CD4-positive, alpha-beta T cell treated with Interleukin-15 for 1 hour (primary cell): ENCODE measurements around the gene LYRM7.
"Not testable (repeated sequence)": the region's sequence is repeated elsewhere in the genome, so short reads cannot be mapped to it uniquely, and the experiment has no call there.

Experiments
- DNase-seq: peaks from one replicate; pipeline ENCODE4 v3.0.0-alpha.2; 2020

Gene LYRM7

DNA sequence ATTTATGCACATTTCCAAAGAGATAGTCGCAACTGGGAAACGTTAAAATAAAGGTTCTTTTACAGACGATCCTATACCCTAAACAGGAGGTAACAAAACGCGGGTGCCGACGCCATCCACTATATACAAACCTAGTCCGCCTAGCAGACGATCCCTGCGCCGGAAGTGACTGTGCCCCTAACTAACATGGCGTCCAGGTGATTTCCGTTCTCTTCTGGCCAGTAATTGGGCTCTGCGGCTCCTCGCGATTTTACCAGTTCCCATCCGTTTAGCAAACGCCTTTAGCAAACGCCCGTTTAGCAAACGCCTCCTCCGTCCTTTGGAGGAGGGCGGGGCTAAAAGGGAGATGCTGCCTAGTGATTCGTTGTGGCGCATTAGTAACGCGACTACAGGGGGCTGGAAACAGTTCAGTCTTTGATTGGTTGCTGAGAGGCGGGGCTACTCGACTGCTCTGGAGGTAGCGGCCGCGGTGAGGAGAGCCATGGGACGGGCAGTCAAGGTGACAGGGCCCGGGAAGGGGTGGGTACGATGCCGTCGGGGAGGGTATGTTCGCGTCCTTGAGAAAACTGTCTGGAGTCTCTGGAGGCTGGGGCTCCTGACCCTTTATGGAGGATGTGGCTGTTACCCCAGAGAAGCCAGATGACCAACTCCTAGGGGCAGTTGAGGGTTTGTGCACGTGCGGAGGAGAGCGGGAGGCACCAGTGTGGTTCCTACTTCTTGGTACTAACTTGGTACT is at the start of gene LYRM7:
LYRM7 (plus strand) TSS at position 405 of the 736 bp plus-strand sequence; CDS start at position 482, 77 bp downstream.
- peak; percentile 99 for DNase-seq

DNA sequence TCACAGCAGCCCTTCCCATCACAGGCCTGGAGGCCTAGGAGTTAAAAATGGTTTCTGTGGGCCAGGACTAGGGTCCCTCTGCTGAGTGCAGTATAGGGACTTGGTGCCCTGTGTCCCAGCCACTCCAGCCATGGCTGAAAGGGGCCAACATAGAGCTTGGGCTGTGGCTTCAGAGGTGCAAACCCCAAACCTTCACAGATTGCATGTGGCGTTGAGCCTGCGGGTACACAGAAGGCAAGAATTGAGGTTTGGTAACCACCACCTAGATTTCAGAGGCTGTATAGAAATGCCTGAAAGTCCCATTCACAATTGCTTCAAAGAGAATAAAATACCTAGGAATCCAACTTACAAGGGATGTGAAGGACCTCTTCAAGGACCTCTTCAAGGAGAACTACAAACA is 43.5 kb upstream of the LYRM7 start:
- not testable (repeated sequence) for DNase-seq

DNA sequence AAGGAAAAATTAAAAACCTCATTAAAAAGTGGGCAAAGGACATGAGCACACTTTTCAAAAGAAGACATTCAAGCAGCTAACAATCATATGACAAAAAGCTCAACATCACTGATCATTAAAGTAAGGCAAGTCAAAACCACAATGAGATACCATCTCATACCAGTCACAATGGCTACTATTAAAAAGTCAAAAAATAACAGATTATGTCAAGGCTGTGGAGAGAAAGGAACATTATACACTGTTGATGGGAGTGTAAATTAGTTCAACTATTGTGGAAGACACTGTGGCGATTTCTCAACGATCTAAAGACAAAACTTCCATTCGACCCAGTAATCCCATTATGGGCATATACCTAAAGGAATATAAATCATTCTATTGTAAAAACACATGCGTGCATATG is 41.4 kb upstream of the LYRM7 start:
- DNase-seq, result no peak

DNA sequence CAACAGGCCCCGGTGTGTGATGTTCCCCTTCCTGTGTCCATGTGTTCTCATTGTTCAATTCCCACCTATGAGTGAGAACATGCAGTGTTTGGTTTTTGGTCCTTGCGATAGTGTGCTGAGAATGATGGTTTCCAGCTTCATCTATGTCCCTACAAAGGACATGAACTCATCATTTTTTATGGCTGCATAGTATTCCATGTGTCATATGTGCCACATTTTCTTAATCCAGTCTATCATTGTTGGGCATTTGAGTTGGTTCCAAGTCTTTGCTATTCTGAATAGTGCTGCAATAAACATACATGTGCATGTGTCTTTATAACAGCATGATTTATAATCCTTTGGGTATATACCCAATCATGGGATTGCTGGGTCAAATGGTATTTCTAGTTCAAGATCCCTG is 37.7 kb upstream of the LYRM7 start:
- not testable (repeated sequence) for DNase-seq

DNA sequence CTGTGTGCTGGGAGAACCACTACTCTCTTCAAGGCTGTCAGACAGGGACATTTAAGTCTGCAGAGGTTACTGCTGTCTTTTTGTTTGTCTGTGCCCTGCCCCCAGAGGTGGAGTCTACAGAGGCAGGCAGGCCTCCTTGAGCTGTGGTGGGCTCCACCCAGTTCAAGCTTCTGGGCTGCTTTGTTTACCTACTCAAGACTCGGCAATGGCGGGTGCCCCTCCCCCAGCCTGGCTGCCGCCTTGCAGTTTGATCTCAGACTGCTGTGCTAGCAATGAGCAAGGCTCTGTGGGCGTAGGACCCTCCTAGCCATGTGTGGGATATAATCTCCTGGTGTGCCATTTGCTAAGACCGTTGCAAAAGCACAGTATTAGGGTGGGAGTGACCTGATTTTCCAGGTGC is 32.3 kb upstream of the LYRM7 start:
- not testable (repeated sequence) for DNase-seq

DNA sequence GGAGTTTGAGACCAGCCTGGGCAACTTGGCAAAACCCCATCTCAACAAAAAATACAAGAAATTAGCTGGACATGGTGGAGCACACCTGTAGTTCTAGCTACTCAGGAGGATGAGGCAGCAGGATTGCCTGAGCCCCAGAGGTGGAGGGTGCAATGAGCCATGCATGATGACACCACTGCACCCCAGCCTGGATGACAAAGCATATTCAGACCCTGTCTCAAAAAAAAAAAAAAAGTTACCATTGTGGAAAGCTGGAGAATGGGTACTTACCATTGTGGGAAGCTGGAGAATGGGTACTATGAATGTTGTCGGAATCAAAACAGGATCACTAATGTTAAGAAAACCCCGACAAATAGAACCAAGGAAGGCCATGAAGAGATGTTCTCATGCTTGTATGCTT is 31.4 kb upstream of the LYRM7 start:
- no peak for DNase-seq

DNA sequence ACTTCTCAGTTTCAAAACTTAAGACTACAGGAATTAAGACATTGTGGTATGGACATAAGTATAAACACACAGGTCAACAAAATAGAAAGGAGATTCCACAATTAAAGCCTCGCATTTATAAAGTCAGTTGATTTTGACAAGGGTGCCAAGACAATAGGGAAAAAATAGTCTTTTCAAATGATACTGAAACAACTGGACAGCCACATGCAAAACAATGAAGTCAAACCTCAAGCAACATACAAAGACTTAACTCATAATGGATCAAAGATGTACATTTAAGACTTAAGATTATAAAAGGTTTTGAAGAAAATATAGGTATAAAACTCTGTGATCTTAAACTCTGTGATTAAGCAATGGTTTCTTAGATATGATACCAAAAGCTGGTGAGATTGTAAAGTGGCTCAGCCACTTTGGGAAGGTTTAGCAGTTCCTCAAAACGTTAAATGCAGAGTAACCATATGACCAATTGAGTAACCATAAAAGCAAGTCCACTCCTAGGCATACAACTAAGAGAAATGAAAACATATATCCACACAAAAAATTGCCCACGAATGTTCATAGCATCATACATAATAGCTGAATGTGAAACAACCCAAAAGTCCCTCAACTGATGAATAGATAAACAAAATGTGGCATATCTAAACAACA is 27.6 kb upstream of the LYRM7 start:
- DNase-seq, result no peak

DNA sequence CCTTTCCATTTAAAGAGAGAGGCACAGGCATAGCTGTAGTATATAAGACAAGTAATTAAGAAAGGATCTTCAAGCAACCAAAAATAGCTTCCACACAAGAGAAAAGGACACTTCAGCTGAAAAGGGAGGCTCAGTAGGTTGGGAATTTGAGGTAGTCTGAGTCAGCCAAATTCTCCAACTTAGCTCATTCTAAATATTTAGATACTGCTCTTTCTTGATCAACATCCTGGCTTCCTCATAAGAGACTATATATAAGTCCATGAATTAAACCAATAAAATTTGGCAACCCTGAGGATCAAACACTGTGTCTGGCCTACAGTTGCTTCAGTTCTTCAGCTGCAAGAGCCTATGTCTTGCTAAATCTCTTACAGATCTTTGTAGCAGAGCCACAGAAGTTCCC is 23.5 kb upstream of the LYRM7 start:
- DNase-seq, result no peak

DNA sequence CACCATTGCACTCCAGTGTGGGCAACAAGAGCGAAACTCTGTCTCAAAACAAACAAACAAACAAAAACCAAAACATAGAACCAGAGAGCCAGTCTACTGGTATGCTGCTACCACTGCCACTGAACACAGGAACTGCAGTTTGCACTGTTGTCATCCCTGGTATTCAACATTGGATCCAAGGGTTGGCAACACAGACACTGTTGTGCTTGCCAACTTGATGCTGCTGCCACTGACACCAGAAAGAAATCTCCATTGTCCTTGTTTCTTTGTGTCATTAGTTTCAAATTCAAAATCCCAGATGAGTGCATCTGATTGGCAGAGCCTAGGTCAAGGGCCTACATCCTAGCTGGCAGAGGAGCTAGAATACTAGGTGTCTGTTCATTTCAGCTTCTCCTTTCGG is 21.9 kb upstream of the LYRM7 start:
- DNase-seq, result no peak

DNA sequence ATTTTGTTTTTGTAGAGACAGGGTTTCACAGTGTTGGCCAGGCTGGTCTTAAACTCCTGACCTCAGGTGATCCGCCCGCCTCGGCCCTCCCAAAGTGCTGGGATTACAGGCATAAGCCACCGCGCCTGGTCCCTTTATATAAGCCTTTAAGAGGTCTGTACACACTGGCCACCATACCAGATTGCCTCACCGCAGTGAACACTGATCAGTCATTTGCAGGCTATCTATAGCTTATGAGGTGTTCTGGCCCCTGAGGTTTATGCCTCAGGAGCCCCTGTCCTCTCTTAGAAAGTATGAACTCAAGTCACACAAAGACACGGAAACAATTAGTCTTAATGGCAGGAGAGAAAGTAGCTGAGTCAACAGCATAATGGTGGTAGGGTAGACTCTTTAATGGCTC is 20.3 kb upstream of the LYRM7 start:
- DNase-seq, result no peak

DNA sequence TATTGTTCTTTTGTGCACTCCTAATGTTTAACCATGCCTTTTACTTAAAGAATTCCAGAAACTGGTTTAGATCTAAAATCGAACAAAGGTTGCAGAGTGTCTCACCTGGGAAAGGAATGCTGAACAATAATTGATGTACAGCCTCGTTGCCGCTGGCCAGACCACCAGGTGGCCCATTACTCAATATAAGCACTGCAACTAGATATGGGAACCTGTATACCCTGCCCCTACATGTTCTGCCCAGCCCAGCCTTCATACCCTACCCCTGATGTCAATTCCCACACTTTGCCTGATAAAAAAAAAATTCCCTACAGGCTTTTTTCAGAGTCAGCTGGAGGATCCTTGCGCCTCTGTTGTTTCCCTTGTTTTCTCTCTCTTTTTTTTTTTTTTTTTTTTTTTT is 19.5 kb upstream of the LYRM7 start:
- DNase-seq, result no peak

DNA sequence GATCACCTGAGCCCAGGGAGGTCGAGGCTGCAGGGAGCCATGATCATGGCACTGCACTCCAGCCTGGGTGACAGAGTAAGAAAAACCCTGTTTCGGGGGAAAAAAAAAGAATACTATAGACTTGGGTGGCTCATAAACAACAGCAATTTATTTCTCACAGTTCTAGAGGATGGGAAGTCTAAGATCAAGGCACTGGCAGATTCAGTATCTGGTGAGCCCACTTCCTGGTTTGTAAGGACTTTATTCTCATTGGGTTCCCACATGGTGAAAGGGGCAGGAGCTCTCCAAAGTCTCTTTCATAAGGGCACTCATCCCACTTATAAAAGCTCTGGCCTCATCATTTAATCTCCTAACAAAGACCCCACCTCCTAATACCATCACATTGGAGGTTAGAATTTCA is 14.4 kb upstream of the LYRM7 start:
- no peak for DNase-seq

DNA sequence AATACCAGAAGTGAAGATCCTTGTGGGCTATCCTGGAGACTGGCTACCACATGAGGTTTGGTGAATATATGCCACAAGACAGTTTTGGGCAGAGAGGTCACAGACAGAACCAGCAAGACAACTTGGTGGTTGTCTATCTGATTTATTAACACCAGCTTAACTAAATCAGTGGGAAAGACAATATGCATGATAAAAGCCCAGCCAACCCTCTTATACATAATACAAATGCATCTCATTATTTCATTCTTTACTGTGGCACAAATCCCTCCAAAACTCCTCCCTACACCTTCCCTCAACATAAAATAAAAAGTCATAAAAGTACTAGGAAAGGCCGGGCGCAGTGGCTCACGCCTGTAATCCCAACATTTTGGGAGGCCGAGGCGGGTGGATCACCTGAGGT is 13.8 kb upstream of the LYRM7 start:
- no peak for DNase-seq

DNA sequence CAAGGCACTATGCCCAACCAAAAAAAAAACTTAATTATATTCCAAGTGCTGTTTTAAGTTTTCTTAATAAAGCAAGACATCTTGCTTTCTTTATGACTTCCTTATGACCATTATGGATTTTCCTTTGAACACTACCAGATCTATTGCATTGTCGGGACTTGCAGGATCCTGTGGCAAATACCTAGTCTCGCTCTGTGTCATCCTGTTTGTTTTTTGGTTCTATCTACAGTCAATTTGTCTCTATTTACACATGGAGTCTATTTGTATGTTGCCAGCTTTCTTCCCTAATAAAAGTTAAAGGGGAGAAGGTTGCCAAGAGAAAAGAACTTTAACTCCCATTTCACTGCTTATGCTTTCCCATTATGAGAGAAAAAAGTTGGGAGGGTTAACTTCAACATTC is 10.6 kb upstream of the LYRM7 start:
- DNase-seq, result no peak

DNA sequence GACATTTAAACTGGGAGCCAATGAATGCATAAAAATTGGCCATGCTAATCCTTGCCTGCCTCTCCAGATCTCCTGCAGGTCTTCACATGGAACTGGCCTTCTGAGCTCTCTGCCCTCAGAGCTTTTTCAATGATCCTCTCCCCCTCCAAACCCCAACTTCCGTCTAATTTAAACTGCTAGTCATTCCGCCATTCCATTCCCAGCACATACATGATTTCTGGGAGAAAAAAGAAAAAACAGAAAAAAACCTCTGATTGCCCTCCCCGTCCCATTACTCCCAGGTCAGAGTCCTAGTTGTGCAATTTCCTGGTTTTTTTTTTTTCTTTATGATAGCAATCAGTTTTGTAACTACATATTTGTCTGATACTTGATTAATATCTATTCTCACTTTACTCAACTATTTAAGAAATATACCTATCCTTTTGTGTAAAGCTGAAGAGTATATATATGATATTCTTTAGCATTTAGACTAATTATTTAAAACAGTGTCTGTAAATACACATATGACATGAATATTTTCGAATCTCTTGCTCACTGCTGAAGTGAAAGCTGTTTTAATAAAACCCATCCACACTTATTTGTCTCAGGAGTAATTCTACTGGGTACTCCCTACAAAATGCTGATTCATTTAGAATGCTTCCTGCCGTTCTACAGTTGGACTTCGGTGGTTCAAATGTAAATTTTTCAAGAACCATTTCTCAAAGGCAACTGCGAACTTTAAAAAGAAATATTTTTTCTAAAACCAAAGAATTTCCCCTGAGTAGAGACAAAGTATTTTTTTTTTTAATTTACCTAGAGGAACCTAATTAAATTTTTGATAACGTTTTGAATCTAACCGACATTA is 7.2 kb upstream of the LYRM7 start:
- DNase-seq, result no peak

DNA sequence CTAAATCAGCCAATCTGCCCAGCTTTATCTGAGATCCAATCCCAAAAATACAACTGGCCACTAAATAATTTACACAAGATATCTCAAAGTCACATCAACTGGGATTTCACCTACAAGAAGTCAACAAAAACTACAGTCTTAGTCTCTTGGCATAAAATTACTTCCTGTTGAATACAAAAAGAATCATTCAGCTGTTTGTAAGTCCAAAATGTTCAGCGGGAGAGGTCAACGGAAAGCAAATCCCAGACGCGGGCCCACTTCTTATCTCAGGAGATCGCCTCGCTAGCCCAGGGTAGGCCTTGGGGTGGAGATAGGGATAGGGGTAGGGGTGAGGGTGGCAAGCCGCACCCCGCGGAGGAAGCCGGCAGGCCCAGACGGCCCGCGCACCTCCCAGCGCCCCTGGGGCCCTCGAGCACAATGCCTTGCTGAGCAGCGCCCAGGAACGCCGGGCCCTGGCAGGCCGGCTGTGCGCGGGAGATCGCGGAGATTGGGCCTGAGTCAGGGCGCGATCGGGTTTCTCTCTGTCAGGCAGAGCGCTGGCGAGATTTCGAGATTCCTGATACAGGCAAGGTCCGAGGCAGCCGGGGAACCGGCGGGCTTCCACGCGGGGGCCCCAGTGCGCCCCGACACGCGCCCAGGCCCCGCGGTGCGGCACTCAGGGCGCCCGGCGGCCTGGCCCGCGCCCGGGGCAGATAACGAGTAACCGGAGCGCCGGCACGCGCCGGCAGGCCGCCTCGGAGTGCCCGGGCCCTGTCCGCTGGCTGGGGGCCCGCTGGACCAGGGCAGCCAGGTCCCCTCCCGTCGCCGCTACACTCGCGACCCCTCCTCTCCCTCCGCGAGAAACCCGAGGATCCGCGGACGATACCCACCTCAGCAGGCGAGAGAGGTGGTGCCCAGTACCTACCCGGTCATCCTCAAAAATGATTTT is 6.3 kb upstream of the LYRM7 start:
- peak; percentile 74 for DNase-seq

DNA sequence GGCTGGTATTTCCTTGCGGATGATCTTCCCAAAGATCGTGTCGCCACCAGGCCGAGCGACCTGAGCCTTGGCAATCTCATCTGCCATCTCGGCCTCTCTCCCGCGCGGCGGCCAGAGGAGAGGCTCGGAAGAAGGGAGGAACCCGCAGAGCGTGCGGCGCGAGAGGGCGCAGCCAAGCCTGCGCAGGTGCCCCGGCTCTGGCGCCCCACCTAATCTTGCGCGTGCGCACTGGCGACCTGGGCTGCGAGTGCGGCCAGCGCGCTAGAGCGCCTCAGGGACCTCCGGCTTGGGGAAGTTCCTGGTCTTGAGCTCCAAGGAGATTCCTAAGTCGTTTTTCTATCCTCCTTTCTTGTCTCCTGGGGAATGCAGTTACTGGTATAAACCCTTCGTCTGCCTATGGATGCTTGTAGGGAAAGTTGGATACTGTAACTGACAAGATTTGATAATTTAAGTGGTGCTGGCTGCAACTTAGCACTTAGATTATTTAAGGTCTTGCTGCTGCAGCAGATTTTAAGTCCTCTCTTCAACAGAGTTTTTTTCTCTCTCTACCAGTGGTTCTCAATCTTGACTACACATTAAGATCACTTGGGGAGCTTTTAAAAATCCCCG is 5.5 kb upstream of the LYRM7 start, which contains the start of gene HINT1:
HINT1 (minus strand) TSS at position 138 of the 609 bp plus-strand sequence; CDS start at position 87, 51 bp downstream.
- DNase-seq, result peak; percentile 90

DNA sequence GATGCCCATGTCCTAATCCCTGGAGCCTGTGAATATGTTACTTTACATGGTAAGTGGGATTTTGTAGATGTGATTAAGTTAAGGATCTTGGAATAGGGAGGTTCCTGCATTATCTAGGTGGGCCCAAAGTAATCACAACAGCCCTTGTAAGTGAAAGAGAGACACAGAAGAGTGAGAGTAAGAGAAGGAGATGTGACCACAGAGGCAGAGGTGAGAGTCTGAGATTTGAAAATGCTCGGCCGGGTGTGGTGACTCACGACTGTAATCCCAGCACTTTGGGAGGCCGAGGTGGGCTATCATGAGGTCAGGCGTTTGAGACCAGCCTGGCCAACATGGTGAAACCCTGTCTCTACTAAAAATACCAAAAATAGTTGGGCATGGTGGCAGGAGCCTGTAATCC is 3.1 kb upstream of the LYRM7 start:
- no peak for DNase-seq

DNA sequence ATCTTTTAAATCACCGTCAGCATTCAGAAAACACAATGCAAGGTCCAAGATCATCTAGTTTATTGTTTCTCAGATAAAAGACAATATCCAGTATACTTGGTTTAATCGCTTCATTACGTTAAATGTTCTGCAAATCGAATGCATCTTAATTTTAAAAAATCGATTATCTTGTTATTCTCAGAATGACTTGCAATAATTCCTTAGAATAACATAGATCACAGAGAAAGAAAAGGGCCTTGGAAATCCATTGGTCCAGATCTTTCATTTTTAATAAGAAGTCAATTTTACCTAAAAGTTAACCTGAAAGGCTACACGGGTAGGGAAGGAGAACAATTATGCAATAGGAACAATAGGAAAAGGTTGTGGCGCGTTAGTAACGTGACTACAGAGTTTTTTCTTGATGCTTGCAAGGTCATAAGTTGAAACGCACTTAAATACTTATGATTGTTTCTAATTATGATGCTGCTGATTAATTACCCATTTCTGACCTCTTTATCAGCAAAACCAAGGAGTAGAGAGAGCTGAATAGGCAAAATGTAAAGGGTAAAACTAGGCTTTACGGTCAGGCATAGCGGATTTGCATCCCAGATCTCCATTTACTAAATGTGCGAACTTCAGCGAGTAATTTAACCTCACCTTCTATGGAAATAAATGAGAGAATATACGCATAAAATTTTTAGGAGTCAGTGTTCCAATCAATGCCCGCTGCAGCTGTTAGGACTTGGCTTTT is 769 bp upstream of the LYRM7 start:
- no peak for DNase-seq

DNA sequence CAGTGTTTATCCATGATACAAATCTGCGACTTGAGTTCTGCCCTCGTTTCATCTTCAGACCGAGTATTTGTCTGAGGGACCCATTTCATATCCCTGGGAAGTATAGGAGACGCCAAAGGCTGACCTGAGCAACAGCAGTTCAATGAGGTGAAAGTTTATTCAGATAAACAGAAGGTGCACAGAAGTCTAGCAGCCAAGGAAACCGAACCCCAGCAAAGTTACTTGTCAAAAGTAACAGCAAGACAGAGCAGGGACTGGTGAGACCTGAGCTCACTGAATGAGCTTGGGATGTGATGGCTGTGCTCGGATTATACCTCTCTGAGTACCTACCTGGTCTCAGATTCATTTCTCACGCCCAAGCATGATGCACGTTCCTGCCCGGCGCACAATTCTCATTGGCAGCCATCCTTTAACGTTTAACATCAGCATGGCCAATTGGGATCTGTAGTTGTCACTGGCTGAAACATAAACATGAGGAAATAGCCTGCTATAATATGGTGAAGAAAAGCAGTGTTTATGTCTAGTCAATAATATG is 599 bp downstream of the LYRM7 start:
- DNase-seq, result no peak

DNA sequence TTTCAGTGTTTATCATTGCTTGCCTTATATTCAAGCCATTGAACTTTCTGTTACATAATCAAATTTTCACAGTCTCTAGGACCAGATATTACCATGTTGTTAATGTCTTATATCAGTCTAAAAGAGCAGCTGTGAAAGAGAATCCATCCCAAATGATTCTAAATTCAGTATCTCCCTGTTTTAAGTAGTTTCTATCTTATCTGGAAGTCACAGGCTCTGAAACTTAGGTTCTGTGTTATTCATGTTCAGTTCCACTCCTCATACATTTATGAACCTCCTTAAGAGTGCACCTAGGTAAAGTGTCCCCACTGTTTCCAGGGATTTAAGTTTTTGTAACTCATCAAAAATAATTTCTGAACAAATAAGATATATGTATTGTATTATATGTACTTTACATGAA is 9.7 kb downstream of the LYRM7 start:
- no peak for DNase-seq
